Activated T-helper 17 cell treated with anti-CD3 and anti-CD28 coated beads, Interleukin-2, amount 50 U/mL, for 72 hours (primary cell): ENCODE measurements around the gene ACACB. TPM values are rescaled to one million over a fixed set of nuclear protein-coding genes. Genes with fewer than 3 reads are reported as not detected.

Experiments
- ATAC-seq: fragments of 150-1000 bp; cut with Tn5 transposase; replicated peaks from 2 replicates; pipeline ENCODE4 v1.10.0; 2021; ENCODE audit warnings: mild to moderate bottlenecking, moderate library complexity
- H3K27ac Mint-ChIP-seq: one replicate; pipeline ENCODE4 v1.8.0; 2022; ENCODE audit warnings: mixed read lengths
- H3K27me3 Mint-ChIP-seq: one replicate; pipeline ENCODE4 v1.8.0; 2022; ENCODE audit warnings: mixed read lengths
- H3K36me3 Mint-ChIP-seq: one replicate; pipeline ENCODE4 v1.8.0; 2022; ENCODE audit warnings: low read depth, mild to moderate bottlenecking, mixed read lengths
- H3K4me1 Mint-ChIP-seq: one replicate; pipeline ENCODE4 v1.8.0; 2022; ENCODE audit warnings: mixed read lengths
- H3K4me3 Mint-ChIP-seq: one replicate; pipeline ENCODE4 v1.8.0; 2022; ENCODE audit warnings: mild to moderate bottlenecking, mixed read lengths
- H3K9me3 Mint-ChIP-seq: one replicate; pipeline ENCODE4 v1.8.0; 2022; ENCODE audit warnings: mixed read lengths
- total RNA-seq, 2 donors: library from RNA; stranded (reverse); gene quantifications; one replicate each; pipeline ENCODE4 v1.2.3, GENCODE V29; 2022

Gene ACACB
- total RNA-seq, 2 donors from 2014 or later, result 7.4 to 17.3 TPM

DNA sequence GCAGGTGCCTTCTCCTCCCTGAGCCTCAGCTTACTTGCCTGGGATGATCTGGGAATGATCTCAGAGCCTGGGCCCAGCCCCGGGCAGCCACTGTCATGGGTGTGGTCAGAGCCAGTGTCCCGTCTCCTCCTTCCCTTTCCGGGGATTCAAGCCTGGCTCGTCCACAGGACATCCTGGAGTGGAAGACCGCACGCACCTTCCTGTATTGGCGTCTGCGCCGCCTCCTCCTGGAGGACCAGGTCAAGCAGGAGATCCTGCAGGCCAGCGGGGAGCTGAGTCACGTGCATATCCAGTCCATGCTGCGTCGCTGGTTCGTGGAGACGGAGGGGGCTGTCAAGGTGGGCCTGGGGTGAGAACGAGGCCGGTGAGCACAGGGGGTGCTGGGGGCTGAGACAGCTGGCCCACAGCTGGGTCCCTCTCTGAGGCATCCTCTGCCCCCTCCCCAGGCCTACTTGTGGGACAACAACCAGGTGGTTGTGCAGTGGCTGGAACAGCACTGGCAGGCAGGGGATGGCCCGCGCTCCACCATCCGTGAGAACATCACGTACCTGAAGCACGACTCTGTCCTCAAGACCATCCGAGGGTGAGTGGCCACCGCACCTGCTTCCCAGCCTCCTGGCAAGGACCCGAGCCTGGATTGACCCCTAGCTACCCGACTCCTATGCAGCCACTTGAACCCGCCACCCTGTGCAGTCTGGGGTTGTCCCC is 148.7 kb downstream of the ACACB start:
- Mint-ChIP-seq H3K27ac (no peak overlapping the region), H3K36me3 (peaks cover 19% of the 10 kb centered on the region), H3K27me3 (no peaks in the 10 kb centered on the region), H3K4me3 (no peak overlapping the region), H3K4me1 (no peaks in the 10 kb centered on the region), H3K9me3 (peaks cover 1% of the 10 kb centered on the region)
- no peak for ATAC-seq

GRCh38 chr12:109266106-109266879 is 149.9 kb downstream of the ACACB start:
- Mint-ChIP-seq H3K36me3 (peaks cover 16% of the 10 kb centered on the region), H3K27me3 (no peaks in the 10 kb centered on the region), H3K4me1 (no peaks in the 10 kb centered on the region), H3K27ac (no peak overlapping the region), H3K4me3 (no peak overlapping the region), H3K9me3 (peaks cover 9% of the 10 kb centered on the region)
- ATAC-seq, result no peak

DNA sequence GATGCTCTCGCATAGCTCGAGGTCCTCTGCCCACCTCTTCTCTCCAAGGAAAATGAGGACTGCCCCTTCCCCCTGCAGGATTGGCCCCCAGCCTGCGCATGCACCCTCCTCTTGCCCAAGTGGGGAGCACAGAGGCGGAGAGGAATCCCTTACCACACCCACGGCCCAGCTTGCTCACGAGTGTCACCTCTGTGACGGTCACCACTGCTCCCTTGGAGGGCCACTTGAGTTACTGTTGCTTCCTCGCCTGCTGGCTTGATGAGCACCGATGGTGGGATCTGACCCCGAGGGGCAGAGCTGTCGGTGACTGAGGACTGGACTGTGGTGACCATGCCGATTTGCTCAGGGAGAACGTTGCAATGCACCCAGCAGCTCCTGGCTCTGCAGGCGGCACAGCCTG is 151.0 kb downstream of the ACACB start:
- ATAC-seq, result no peak
- Mint-ChIP-seq H3K4me3 (no peak overlapping the region), H3K9me3 (peaks cover 9% of the 10 kb centered on the region), H3K27me3 (no peaks in the 10 kb centered on the region), H3K27ac (no peak overlapping the region), H3K4me1 (no peaks in the 10 kb centered on the region), H3K36me3 (peaks cover 7% of the 10 kb centered on the region)

DNA sequence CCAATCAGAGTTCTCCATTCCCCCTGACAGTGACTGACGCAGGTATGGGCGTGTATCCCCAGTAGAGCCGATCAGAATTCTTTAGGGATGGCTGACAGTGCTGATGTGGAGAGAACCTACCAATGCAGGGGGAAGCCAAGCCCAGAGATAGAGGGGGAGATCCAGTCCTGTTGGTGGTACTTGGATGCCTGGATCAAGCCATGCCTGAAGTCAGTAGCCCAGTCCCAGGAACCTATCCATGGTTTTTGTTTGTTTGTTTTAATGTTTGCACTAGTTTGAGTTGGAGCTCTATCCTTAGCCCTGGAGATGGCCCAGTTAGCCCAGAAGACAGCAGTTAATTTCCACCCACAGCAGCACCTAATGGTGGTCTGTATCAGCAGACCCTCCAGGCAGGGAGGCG is 152.5 kb downstream of the ACACB start:
- H3K4me3 Mint-ChIP-seq, result no peak overlapping the region
- no peak overlapping the region for H3K27ac Mint-ChIP-seq
- H3K36me3 Mint-ChIP-seq, result peaks cover 7% of the 10 kb centered on the region
- no peaks in the 10 kb centered on the region for H3K4me1 Mint-ChIP-seq
- H3K9me3 Mint-ChIP-seq, result peaks cover 9% of the 10 kb centered on the region
- peaks cover 8% of the 10 kb centered on the region for H3K27me3 Mint-ChIP-seq
- ATAC-seq, result no peak

DNA sequence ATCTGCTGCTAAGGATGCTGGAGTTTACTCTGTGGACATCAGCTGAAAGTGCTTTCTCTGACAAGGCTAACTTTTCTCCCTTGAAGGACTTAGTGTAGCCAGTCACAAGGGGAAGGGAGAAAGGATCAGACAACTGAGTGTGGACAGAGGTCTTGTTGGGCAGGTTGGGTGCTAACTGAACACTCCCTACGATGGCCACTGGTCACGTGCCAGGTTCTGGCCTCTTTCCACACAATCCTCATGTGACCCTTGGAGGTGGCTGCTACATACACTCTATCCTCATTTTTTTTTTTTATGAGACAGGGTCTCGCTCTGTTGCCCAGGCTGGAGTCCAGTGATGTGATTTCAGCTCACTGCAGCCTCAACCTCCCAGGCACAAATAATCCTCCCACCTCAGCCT is 153.0 kb downstream of the ACACB start:
- Mint-ChIP-seq H3K36me3 (peaks cover 7% of the 10 kb centered on the region), H3K4me1 (no peaks in the 10 kb centered on the region), H3K27ac (no peak overlapping the region), H3K27me3 (peaks cover 8% of the 10 kb centered on the region), H3K4me3 (no peak overlapping the region), H3K9me3 (peaks cover 9% of the 10 kb centered on the region)
- ATAC-seq, result no peak

DNA sequence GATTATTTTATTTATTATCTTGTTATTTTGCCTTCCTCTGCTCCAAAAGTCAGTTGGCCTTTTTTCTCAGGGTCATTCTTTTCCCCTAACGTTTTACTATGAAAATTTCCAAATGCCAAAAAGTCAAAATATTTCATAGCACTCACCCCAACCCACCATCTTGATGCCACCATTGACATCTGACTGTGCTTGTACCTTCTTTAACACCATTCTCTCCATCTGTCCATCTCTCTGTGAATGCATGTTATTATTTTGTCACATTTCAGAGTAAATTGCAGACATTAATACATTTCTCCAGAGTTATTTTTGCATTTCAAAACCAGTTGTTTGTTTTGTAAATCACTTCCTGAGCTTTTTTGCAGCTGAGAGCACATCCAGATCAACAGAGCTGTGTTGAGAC is 154.1 kb downstream of the ACACB start:
- Mint-ChIP-seq H3K27me3 (peaks cover 8% of the 10 kb centered on the region), H3K4me3 (no peak overlapping the region), H3K4me1 (no peaks in the 10 kb centered on the region), H3K27ac (no peak overlapping the region), H3K36me3 (no peaks in the 10 kb centered on the region), H3K9me3 (peaks cover 9% of the 10 kb centered on the region)
- no peak for ATAC-seq

GRCh38 chr12:109271418-109271817 is 155.0 kb downstream of the ACACB start:
- H3K4me1 Mint-ChIP-seq, result no peaks in the 10 kb centered on the region
- H3K9me3 Mint-ChIP-seq, result peaks cover 9% of the 10 kb centered on the region
- H3K27me3 Mint-ChIP-seq, result peaks cover 8% of the 10 kb centered on the region
- H3K27ac Mint-ChIP-seq, result no peak overlapping the region
- ATAC-seq, result no peak
- H3K4me3 Mint-ChIP-seq, result no peak overlapping the region
- H3K36me3 Mint-ChIP-seq, result no peaks in the 10 kb centered on the region

DNA sequence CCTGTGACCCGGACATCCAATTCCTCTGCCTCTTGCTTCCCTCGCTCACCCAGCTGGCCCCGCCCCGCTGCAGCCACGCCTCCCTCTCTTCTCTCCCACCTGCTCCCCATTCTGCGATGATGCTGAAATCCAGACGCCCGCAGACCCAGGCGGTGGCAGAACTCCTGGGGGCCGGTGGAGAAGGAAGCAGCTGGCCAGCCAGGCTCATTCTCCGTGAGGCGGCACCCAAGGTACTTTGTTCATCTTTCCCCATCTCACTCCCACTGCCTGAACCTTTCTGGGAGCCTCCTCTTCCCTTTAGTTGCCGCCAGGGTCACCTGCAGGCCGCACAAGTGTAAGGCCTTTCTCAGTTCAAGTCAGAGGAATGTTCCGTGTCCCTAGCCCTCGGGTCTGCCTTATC is 157.0 kb downstream of the ACACB start:
- H3K4me1 Mint-ChIP-seq, result no peaks in the 10 kb centered on the region
- H3K27me3 Mint-ChIP-seq, result peaks cover 11% of the 10 kb centered on the region
- no peak for ATAC-seq

GRCh38 chr12:109274381-109274780 is 158.0 kb downstream of the ACACB start:
- peaks cover 9% of the 10 kb centered on the region for H3K9me3 Mint-ChIP-seq

More for the DNA sequence above, 157.0 kb downstream of the ACACB start:
- Mint-ChIP-seq H3K4me3 (no peak overlapping the region), H3K27ac (no peak overlapping the region), H3K36me3 (no peaks in the 10 kb centered on the region), H3K9me3 (peaks cover 9% of the 10 kb centered on the region)

GRCh38 chr12:109275173-109275572 is 158.8 kb downstream of the ACACB start:
- Mint-ChIP-seq H3K36me3 (no peaks in the 10 kb centered on the region), H3K9me3 (peaks cover 7% of the 10 kb centered on the region), H3K27ac (no peak overlapping the region), H3K27me3 (peaks cover 11% of the 10 kb centered on the region), H3K4me3 (no peak overlapping the region), H3K4me1 (no peaks in the 10 kb centered on the region)
- no peak for ATAC-seq

More at GRCh38 chr12:109274381-109274780, 158.0 kb downstream of the ACACB start:
- H3K36me3 Mint-ChIP-seq, result no peaks in the 10 kb centered on the region
- H3K27ac Mint-ChIP-seq, result no peak overlapping the region
- H3K4me3 Mint-ChIP-seq, result no peak overlapping the region
- no peak for ATAC-seq
- H3K4me1 Mint-ChIP-seq, result no peaks in the 10 kb centered on the region
- peaks cover 11% of the 10 kb centered on the region for H3K27me3 Mint-ChIP-seq

DNA sequence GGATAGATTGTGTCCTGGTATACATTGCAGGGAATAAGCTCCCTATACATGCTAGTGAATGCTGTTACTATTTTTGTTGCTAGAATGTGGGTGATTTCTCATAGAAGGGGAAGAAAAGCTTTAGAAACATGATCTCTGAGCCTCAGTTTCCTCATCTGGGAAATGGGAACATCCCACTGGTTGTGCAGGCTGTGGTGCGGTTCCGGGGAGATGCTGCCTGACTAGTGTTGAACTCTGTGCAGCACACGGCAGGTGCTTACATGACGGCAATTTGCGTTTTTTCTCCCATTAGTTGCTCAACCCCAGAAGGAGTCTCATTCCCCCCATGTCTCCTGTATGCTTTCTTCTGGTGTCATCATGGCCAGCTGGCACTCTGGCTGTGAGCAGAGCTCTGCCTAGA is 159.8 kb downstream of the ACACB start:
- Mint-ChIP-seq H3K9me3 (no peaks in the 10 kb centered on the region), H3K36me3 (no peaks in the 10 kb centered on the region)
- no peak for ATAC-seq

DNA sequence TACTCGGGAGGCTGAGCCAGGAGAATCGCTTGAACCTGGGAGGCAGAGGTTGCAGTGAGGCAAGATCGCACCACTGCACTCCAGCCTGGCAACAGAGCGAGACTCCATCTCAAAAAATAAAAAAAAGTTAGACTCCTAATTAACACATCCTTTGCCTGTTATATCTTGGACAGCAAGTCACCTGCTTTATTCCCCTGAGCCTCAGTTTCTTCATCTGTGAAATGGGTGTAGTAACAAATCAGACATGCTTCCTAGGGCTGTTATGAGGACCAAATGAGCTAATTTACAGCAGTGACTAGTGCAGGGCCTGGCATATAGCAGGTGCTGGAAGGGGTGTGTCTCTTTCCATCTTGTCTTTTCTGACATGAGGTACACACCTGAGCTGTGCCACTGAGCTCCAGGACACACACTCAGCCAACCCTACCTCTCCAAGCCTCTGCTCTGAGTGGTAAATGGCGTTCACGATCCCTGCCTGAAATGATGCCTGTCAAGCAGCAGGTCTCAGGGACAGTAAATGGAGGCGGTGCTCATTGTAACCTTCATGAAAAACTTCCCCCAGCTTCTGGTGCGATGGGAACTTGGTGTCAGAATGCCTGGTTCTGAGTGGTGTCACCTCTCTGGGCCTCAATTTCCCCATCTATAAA is 161.0 kb downstream of the ACACB start:
- no peak for ATAC-seq
- H3K9me3 Mint-ChIP-seq, result no peaks in the 10 kb centered on the region
- H3K4me1 Mint-ChIP-seq, result no peaks in the 10 kb centered on the region
- peaks cover 11% of the 10 kb centered on the region for H3K27me3 Mint-ChIP-seq
- no peak overlapping the region for H3K4me3 Mint-ChIP-seq
- H3K27ac Mint-ChIP-seq, result no peak overlapping the region
- no peaks in the 10 kb centered on the region for H3K36me3 Mint-ChIP-seq

More for the DNA sequence above, 159.8 kb downstream of the ACACB start:
- peaks cover 11% of the 10 kb centered on the region for H3K27me3 Mint-ChIP-seq
- no peaks in the 10 kb centered on the region for H3K4me1 Mint-ChIP-seq
- H3K27ac Mint-ChIP-seq, result no peak overlapping the region
- H3K4me3 Mint-ChIP-seq, result no peak overlapping the region

DNA sequence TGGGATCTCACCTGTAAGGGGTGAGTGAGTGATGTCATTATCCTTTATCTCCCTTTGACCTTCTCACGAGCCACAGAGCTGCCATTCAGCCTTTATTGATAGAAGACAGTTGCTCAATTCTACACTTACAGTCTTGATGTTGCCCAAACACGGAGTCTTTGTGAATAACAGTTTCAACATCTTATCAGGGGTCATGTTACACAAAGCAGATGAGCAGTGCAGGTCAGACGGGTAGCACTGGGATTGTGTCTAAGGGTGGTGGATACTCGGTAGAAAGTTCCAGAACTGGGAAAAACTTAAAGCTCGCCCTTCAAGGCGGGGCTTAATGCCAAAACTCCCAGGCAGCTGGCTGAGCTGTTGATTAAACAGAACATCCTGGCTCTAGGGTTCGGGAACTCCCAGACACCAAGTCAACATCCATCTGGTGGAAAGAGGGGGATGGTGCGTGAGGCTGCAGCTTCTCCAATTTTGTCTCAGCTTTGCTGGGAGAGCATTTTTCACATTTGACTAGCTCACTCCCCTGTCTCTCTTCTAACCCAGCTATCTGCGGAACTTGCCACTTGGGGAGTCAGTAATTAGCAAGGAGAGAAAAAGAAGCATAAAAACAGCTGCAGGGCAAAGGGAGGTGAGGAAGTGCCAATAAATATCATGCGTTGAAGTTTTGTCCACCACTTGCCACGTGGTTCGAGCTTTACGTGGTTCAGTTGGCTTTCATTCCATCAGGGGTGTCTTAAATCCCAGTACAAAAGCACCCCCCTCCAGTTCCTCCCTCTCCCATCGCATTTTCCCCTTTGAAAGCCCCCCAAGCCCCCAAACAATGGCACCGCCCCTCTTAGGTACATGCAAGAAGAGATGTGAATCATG is 161.7 kb downstream of the ACACB start:
- Mint-ChIP-seq H3K27me3 (peaks cover 9% of the 10 kb centered on the region), H3K9me3 (no peaks in the 10 kb centered on the region), H3K4me3 (no peak overlapping the region), H3K27ac (no peak overlapping the region), H3K4me1 (no peaks in the 10 kb centered on the region), H3K36me3 (no peaks in the 10 kb centered on the region)
- no peak for ATAC-seq

GRCh38 chr12:109278912-109279311 is 162.5 kb downstream of the ACACB start:
- Mint-ChIP-seq H3K27ac (no peak overlapping the region), H3K4me1 (no peaks in the 10 kb centered on the region), H3K27me3 (peaks cover 3% of the 10 kb centered on the region), H3K4me3 (no peak overlapping the region), H3K36me3 (no peaks in the 10 kb centered on the region), H3K9me3 (no peaks in the 10 kb centered on the region)
- no peak for ATAC-seq
